SK-N-MC (cell line): ENCODE data around the gene NUDT13.

ENCODE experiments used
- EZH2 ChIP-seq: fragments of 200-600 bp; sonication (generic); IDR thresholded peaks from one replicate; pipeline ENCODE4 v1.6.1; 2017; ENCODE audit warnings: antibody characterized with exemption
- FOXP2 ChIP-seq: optimal IDR thresholded peaks from 2 replicates; pipeline ENCODE3; 2011; ENCODE audit warnings: mild to moderate bottlenecking, moderate library complexity; ENCODE audit not compliant: insufficient read depth; ENCODE audit errors: extremely low read length, control extremely low read depth
- POLR2AphosphoS5 ChIP-seq: IDR thresholded peaks from 2 replicates; pipeline ENCODE4 v1.6.1; 2012; ENCODE audit warnings: mild to moderate bottlenecking, low read depth, low read length, borderline replicate concordance

GRCh38 chr10:73093922-73094850, 16.1 kb upstream of the NUDT13 start:
- TF ChIP-seq EZH2 (no peak), POLR2AphosphoS5 (no peak), FOXP2 (no peak)
